ENCODE data around the gene GRM2. TPM values are rescaled to one million over a fixed set of nuclear protein-coding genes. Genes with fewer than 3 reads are reported as not detected.

Gene GRM2
- total and polyA plus RNA-seq, 2 experiments from 2014 or later, result 0.27 TPM; not detected in 1

- TF ChIP-seq EZH2 (IDR thresholded peaks at IDR 0.05; ENCODE audit: borderline replicate concordance) (no peak), CTCF (IDR thresholded peaks at IDR 0.05; ENCODE audit: poor library complexity) (no peak)
- H3K9me3 ChIP-seq (ENCODE audit: low read depth), result no peaks in the 10 kb centered on the region
- H3K4me1 ChIP-seq (ENCODE audit: insufficient read depth), result no peaks in the 10 kb centered on the region
- H3K4me2 ChIP-seq, result no peak overlapping the region
- no peaks in the 10 kb centered on the region for H4K20me1 ChIP-seq (ENCODE audit: insufficient read depth, poor library complexity, severe bottlenecking)
- H3K9me2 ChIP-seq (replicated peaks; ENCODE audit: insufficient read depth), result no peaks in the 10 kb centered on the region
- no peak overlapping the region for H3K27ac ChIP-seq
- DNase-seq (ENCODE audit: low spot score), result no peak
- H3K4me3 ChIP-seq, result no peak overlapping the region
- no peaks in the 10 kb centered on the region for H3K36me3 ChIP-seq (replicated peaks; ENCODE audit: insufficient read depth, low read depth)
- WGBS (ENCODE audit: low lambda C conversion rate, missing lambda C conversion rate), result 81% methylated on average over 5 of the region's 5 CpGs
- no peaks in the 10 kb centered on the region for H3K79me2 ChIP-seq
- no peak overlapping the region for H2AFZ ChIP-seq
- H3K27me3 ChIP-seq, result no peaks in the 10 kb centered on the region
These were observed 12.7 kb downstream of the GRM2 start for GRCh38 chr3:51719410-51720025.

- Histone ChIP-seq H3K4me1 (ENCODE audit: insufficient read depth) (no peaks in the 10 kb centered on the region), H4K20me1 (ENCODE audit: insufficient read depth, poor library complexity, severe bottlenecking) (no peaks in the 10 kb centered on the region), H3K4me3 (no peak overlapping the region), H3K27ac (no peak overlapping the region), H3K79me2 (no peaks in the 10 kb centered on the region), H3K9me2 (replicated peaks; ENCODE audit: insufficient read depth) (no peaks in the 10 kb centered on the region), H3K27me3 (peaks cover 4% of the 10 kb centered on the region), H2AFZ (no peak overlapping the region), H3K36me3 (replicated peaks; ENCODE audit: insufficient read depth, low read depth) (no peaks in the 10 kb centered on the region), H3K4me2 (no peak overlapping the region), H3K9me3 (ENCODE audit: low read depth) (no peaks in the 10 kb centered on the region)
- no peak for TF ChIP-seq EZH2phosphoT487 (IDR thresholded peaks at IDR 0.05; ENCODE audit: low read depth, severe bottlenecking, unreplicated experiment)
- TF ChIP-seq CTCF (IDR thresholded peaks at IDR 0.05; ENCODE audit: poor library complexity), result no peak
- TF ChIP-seq EZH2 (IDR thresholded peaks at IDR 0.05; ENCODE audit: borderline replicate concordance), result no peak
- WGBS (ENCODE audit: low lambda C conversion rate, missing lambda C conversion rate), result 91% methylated on average over 12 of the region's 12 CpGs
- DNase-seq (ENCODE audit: low spot score), result no peak
These were observed 13.6 kb downstream of the GRM2 start for GRCh38 chr3:51720292-51721061.

GRCh38 chr3:51721062-51721745 lies 14.3 kb downstream of the GRM2 start:
- Histone ChIP-seq H4K20me1 (ENCODE audit: insufficient read depth, poor library complexity, severe bottlenecking) (no peaks in the 10 kb centered on the region), H3K9me3 (ENCODE audit: low read depth) (no peaks in the 10 kb centered on the region), H2AFZ (no peak overlapping the region), H3K9me2 (replicated peaks; ENCODE audit: insufficient read depth) (no peaks in the 10 kb centered on the region), H3K4me3 (no peak overlapping the region), H3K4me1 (ENCODE audit: insufficient read depth) (no peaks in the 10 kb centered on the region), H3K79me2 (no peaks in the 10 kb centered on the region), H3K4me2 (no peak overlapping the region), H3K27ac (no peak overlapping the region), H3K36me3 (replicated peaks; ENCODE audit: insufficient read depth, low read depth) (no peaks in the 10 kb centered on the region), H3K27me3 (peaks cover 4% of the 10 kb centered on the region)
- 82% methylated on average over 8 of the region's 8 CpGs for WGBS (ENCODE audit: low lambda C conversion rate, missing lambda C conversion rate)
- DNase-seq (ENCODE audit: low spot score), result no peak
- TF ChIP-seq CTCF (IDR thresholded peaks at IDR 0.05; ENCODE audit: poor library complexity) (no peak), EZH2phosphoT487 (IDR thresholded peaks at IDR 0.05; ENCODE audit: low read depth, severe bottlenecking, unreplicated experiment) (no peak), EZH2 (IDR thresholded peaks at IDR 0.05; ENCODE audit: borderline replicate concordance) (no peak)

All from hepatocyte (in vitro differentiated cells).